Naive thymus-derived CD4-positive, alpha-beta T cell (primary cell): ENCODE measurements around the gene TREML2. TPM values are rescaled to one million over a fixed set of nuclear protein-coding genes. Genes with fewer than 3 reads are reported as not detected.

Source experiments
- ATAC-seq: fragments of 150-1000 bp; cut with Tn5 transposase; 2 replicates; pipeline ENCODE4 v1.10.0; 2021; ENCODE audit warnings: mild to moderate bottlenecking, moderate library complexity
- CTCF ChIA-PET: fragments of 350-600 bp; sonication (Branson Sonifier 250); formaldehyde crosslinking; loops from one replicate; lab custom pipeline; 2021; ENCODE audit warnings: antibody characterized with exemption; lab: Charles Lee
- POLR2A ChIA-PET: fragments of 350-600 bp; sonication (Branson Sonifier 250); formaldehyde crosslinking; loops from one replicate; lab custom pipeline; 2021; ENCODE audit warnings: antibody characterized with exemption, inconsistent platforms; lab: Charles Lee
- DNase-seq, 9 donors: peaks; one replicate each; pipeline versions ENCODE4 v3.0.0 to v3.0.0-alpha.2; 2020 to 2022; ENCODE audit warnings: mixed read lengths in 1 of 9
- H3K27ac ChIP-seq: one replicate; pipeline ENCODE4 v1.7.0; 2013; ENCODE audit warnings: mild to moderate bottlenecking, low read depth, low read length, moderate library complexity
- H3K27me3 ChIP-seq, 2 donors: one replicate each; pipeline ENCODE4 v1.7.0; 2013; ENCODE audit warnings: low read length in 2 of 2, mild to moderate bottlenecking in 2 of 2, moderate library complexity in 2 of 2; ENCODE audit not compliant: control insufficient read depth in 2 of 2, insufficient read depth in 2 of 2
- H3K36me3 ChIP-seq, 3 experiments: 1 replicate in 2 of 3; 2 replicates in 1 of 3; pipeline ENCODE4 v1.7.0; 2013; ENCODE audit warnings: low read length in 3 of 3, mild to moderate bottlenecking in 3 of 3, moderate library complexity in 1 of 3; ENCODE audit not compliant: insufficient read depth in 3 of 3, control insufficient read depth in 2 of 3
- H3K4me1 ChIP-seq, 2 donors: one replicate each; pipeline ENCODE4 v1.7.0; 2013; ENCODE audit warnings: low read length in 2 of 2, mild to moderate bottlenecking in 2 of 2, moderate library complexity in 1 of 2; ENCODE audit not compliant: control insufficient read depth in 2 of 2, insufficient read depth in 2 of 2
- H3K4me3 ChIP-seq: 2 replicates; pipeline ENCODE4 v1.7.0; 2013; ENCODE audit warnings: mild to moderate bottlenecking, low read length
- H3K9me3 ChIP-seq, 3 experiments: 1 replicate in 2 of 3; 2 replicates in 1 of 3; pipeline ENCODE4 v1.7.0; 2013; ENCODE audit warnings: low read length in 3 of 3; ENCODE audit not compliant: control insufficient read depth in 2 of 3
- H3K27ac Mint-ChIP-seq, 9 donors: one replicate each; pipeline ENCODE4 v1.8.0; 2020 to 2022; ENCODE audit warnings: mixed read lengths in 9 of 9, mild to moderate bottlenecking in 8 of 9, moderate library complexity in 5 of 9, inconsistent platforms in 2 of 9
- H3K27me3 Mint-ChIP-seq, 5 donors: one replicate each; pipeline ENCODE4 v1.8.0; 2021 to 2022; ENCODE audit warnings: mixed read lengths in 5 of 5, mild to moderate bottlenecking in 1 of 5
- H3K36me3 Mint-ChIP-seq, 5 donors: one replicate each; pipeline ENCODE4 v1.8.0; 2020 to 2022; ENCODE audit warnings: mixed read lengths in 5 of 5, mild to moderate bottlenecking in 3 of 5, inconsistent platforms in 1 of 5
- H3K4me1 Mint-ChIP-seq, 7 donors: one replicate each; pipeline ENCODE4 v1.8.0; 2020 to 2022; ENCODE audit warnings: mixed read lengths in 7 of 7, mild to moderate bottlenecking in 3 of 7, inconsistent platforms in 1 of 7
- H3K4me3 Mint-ChIP-seq, 10 donors: one replicate each; pipeline ENCODE4 v1.8.0; 2020 to 2022; ENCODE audit warnings: mild to moderate bottlenecking in 10 of 10, mixed read lengths in 10 of 10, moderate library complexity in 6 of 10, inconsistent platforms in 2 of 10
- H3K9me3 Mint-ChIP-seq, 11 donors: one replicate each; pipeline ENCODE4 v1.8.0; 2020 to 2022; ENCODE audit warnings: mixed read lengths in 11 of 11, mild to moderate bottlenecking in 4 of 11, inconsistent platforms in 1 of 11, moderate library complexity in 1 of 11
- intact Hi-C, 2 donors: fragments of 100-400 bp; cut with micrococcal nuclease; formaldehyde crosslinking; loops; one replicate each; pipeline ENCODE4 v1.15.1; 2023
- polyA plus RNA-seq, 2 donors: library from polyadenylated mRNA; unstranded; fragments of 300-500 nt; fragmentation: Illumina TruSeq; gene quantifications; one replicate each; pipeline ENCODE4 v1.2.3, GENCODE V29; 2021
- total RNA-seq, 6 experiments: library from RNA in 5 of 6; stranded (reverse) in 5 of 6; gene quantifications; 1 replicate in 5 of 6; 2 replicates in 1 of 6; pipeline ENCODE4 v1.2.3 and lab custom pipeline; 2021 to 2026

The TREML2 gene
- total and polyA plus RNA-seq, 7 experiments from 2014 or later, result 0.54 to 19.8 (median 3.7) TPM

GRCh38 chr6:41179163-41179562 is 21.8 kb downstream of the TREML2 start:
- CTCF ChIA-PET, result no interaction called here
- H3K27ac Mint-ChIP-seq, result no peak overlapping the region

GRCh38 chr6:41177695-41178094 is 23.3 kb downstream of the TREML2 start:
- Histone ChIP-seq H3K27ac (no peak overlapping the region), H3K36me3 (no peaks in the 10 kb centered on the region), H3K9me3 (no peaks in the 10 kb centered on the region), H3K27me3 (no peaks in the 10 kb centered on the region), H3K4me3 (no peak overlapping the region), H3K4me1 (peaks cover 0 to 11% of the 10 kb centered on the region in 2 donors)
- H3K9me3 Mint-ChIP-seq, result peaks cover 0 to 1% (median 0%) of the 10 kb centered on the region in 11 donors
- DNase-seq (no peak), ATAC-seq (no peak)
- POLR2A ChIA-PET, result no interaction called here
- H3K27me3 Mint-ChIP-seq, result peaks cover 0 to 25% (median 5%) of the 10 kb centered on the region in 5 donors
- intact Hi-C loops, result no loop called here
- CTCF ChIA-PET, result interaction anchor here (1.2 kb wide), 1 partner anchor 12 kb away, joined by 3 read pairs; no protein-coding TSS in a partner anchor
- peaks cover 0 to 6% (median 0%) of the 10 kb centered on the region in 5 donors for H3K36me3 Mint-ChIP-seq
- no peak overlapping the region for H3K27ac Mint-ChIP-seq
- peaks cover 9 to 18% (median 14%) of the 10 kb centered on the region in 7 donors for H3K4me1 Mint-ChIP-seq
- no peak overlapping the region for H3K4me3 Mint-ChIP-seq

More at GRCh38 chr6:41179163-41179562, 21.8 kb downstream of the TREML2 start:
- ATAC-seq, result no peak
- no peaks in the 10 kb centered on the region for H3K9me3 ChIP-seq
- peaks cover 0 to 6% (median 0%) of the 10 kb centered on the region in 5 donors for H3K36me3 Mint-ChIP-seq
- no peak for DNase-seq
- peaks cover 11 to 24% (median 14%) of the 10 kb centered on the region in 7 donors for H3K4me1 Mint-ChIP-seq
- H3K27me3 Mint-ChIP-seq, result peaks cover 0 to 23% (median 5%) of the 10 kb centered on the region in 5 donors
- intact Hi-C loops, result no loop called here
- no peak overlapping the region for H3K4me3 ChIP-seq
- no peak overlapping the region for H3K27ac ChIP-seq
- H3K36me3 ChIP-seq, result no peaks in the 10 kb centered on the region
- H3K9me3 Mint-ChIP-seq, result peaks cover 0 to 1% (median 0%) of the 10 kb centered on the region in 11 donors
- peaks cover 0 to 11% of the 10 kb centered on the region in 2 donors for H3K4me1 ChIP-seq
- no peaks in the 10 kb centered on the region for H3K27me3 ChIP-seq
- no peak overlapping the region for H3K4me3 Mint-ChIP-seq
- POLR2A ChIA-PET, result no interaction called here

GRCh38 chr6:41177287-41177686 is 23.7 kb downstream of the TREML2 start:
- no peak overlapping the region for H3K27ac ChIP-seq
- peaks cover 0 to 6% (median 0%) of the 10 kb centered on the region in 5 donors for H3K36me3 Mint-ChIP-seq
- ChIA-PET POLR2A (interaction anchor here (0.9 kb wide), 1 partner anchor 23 kb away, joined by 3 read pairs; the partner anchor contains the start of gene TREML2), CTCF (interaction anchor here (1.2 kb wide), 1 partner anchor 12 kb away, joined by 3 read pairs; no protein-coding TSS in a partner anchor)
- peaks cover 0 to 25% (median 5%) of the 10 kb centered on the region in 5 donors for H3K27me3 Mint-ChIP-seq
- H3K9me3 ChIP-seq, result no peaks in the 10 kb centered on the region
- peaks cover 0 to 9% of the 10 kb centered on the region in 2 donors for H3K4me1 ChIP-seq
- no peak overlapping the region for H3K4me3 ChIP-seq
- no peak overlapping the region for H3K27ac Mint-ChIP-seq
- H3K4me1 Mint-ChIP-seq, result peaks cover 8 to 14% (median 10%) of the 10 kb centered on the region in 7 donors
- H3K9me3 Mint-ChIP-seq, result peaks cover 0 to 1% (median 0%) of the 10 kb centered on the region in 11 donors
- no peaks in the 10 kb centered on the region for H3K27me3 ChIP-seq
- H3K4me3 Mint-ChIP-seq, result no peak overlapping the region
- DNase-seq (no peak), ATAC-seq (no peak)
- intact Hi-C loops, result no loop called here
- no peaks in the 10 kb centered on the region for H3K36me3 ChIP-seq

- POLR2A ChIA-PET, result no interaction called here
- H3K4me1 ChIP-seq, result no peaks in the 10 kb centered on the region
- no peak for DNase-seq
- H3K4me1 Mint-ChIP-seq, result peaks cover 0 to 3% (median 2%) of the 10 kb centered on the region in 7 donors
- no peaks in the 10 kb centered on the region for H3K36me3 ChIP-seq
- H3K27ac Mint-ChIP-seq, result no peak overlapping the region
- H3K9me3 Mint-ChIP-seq, result peaks cover 0 to 1% (median 0%) of the 10 kb centered on the region in 11 donors
- H3K27ac ChIP-seq, result no peak overlapping the region
- H3K36me3 Mint-ChIP-seq, result peaks cover 0 to 6% (median 0%) of the 10 kb centered on the region in 5 donors
- no peak for ATAC-seq
- intact Hi-C loops, result no loop called here
- no peak overlapping the region for H3K4me3 Mint-ChIP-seq
- H3K9me3 ChIP-seq, result no peaks in the 10 kb centered on the region
- CTCF ChIA-PET, result interaction anchor here (0.8 to 1.0 kb wide), 2 partner anchors 10 to 16 kb away, joined by 3 to 4 read pairs; no protein-coding TSS in a partner anchor
- peaks cover 0 to 25% (median 5%) of the 10 kb centered on the region in 5 donors for H3K27me3 Mint-ChIP-seq
- H3K27me3 ChIP-seq, result no peaks in the 10 kb centered on the region
- H3K4me3 ChIP-seq, result no peak overlapping the region
Measured at GRCh38 chr6:41176189-41176588, 24.8 kb downstream of the TREML2 start.

- ATAC-seq (no peak), DNase-seq (no peak)
- Mint-ChIP-seq H3K27ac (no peak overlapping the region), H3K4me1 (peaks cover 0 to 3% (median 0%) of the 10 kb centered on the region in 7 donors), H3K4me3 (no peak overlapping the region), H3K36me3 (peaks cover 0 to 10% (median 0%) of the 10 kb centered on the region in 5 donors), H3K9me3 (peaks cover 0 to 1% (median 0%) of the 10 kb centered on the region in 11 donors), H3K27me3 (peaks cover 0 to 31% (median 5%) of the 10 kb centered on the region in 5 donors)
- no peaks in the 10 kb centered on the region for H3K4me1 ChIP-seq
- no peaks in the 10 kb centered on the region for H3K36me3 ChIP-seq
- POLR2A ChIA-PET, result no interaction called here
- H3K27me3 ChIP-seq, result no peaks in the 10 kb centered on the region
- H3K4me3 ChIP-seq, result no peak overlapping the region
- CTCF ChIA-PET, result no interaction called here
- no peak overlapping the region for H3K27ac ChIP-seq
- no peaks in the 10 kb centered on the region for H3K9me3 ChIP-seq
- intact Hi-C loops, result no loop called here
Measured at GRCh38 chr6:41175084-41175483, 25.9 kb downstream of the TREML2 start.

- Histone ChIP-seq H3K27me3 (no peaks in the 10 kb centered on the region), H3K4me1 (no peaks in the 10 kb centered on the region), H3K4me3 (no peak overlapping the region), H3K36me3 (no peaks in the 10 kb centered on the region), H3K27ac (no peak overlapping the region), H3K9me3 (no peaks in the 10 kb centered on the region)
- ChIA-PET CTCF (no interaction called here), POLR2A (no interaction called here)
- DNase-seq, result no peak
- no peak overlapping the region for H3K4me3 Mint-ChIP-seq
- peaks cover 0 to 1% (median 0%) of the 10 kb centered on the region in 11 donors for H3K9me3 Mint-ChIP-seq
- H3K36me3 Mint-ChIP-seq, result peaks cover 0 to 10% (median 0%) of the 10 kb centered on the region in 5 donors
- peaks cover 0 to 3% (median 0%) of the 10 kb centered on the region in 7 donors for H3K4me1 Mint-ChIP-seq
- H3K27ac Mint-ChIP-seq, result no peak overlapping the region
- ATAC-seq, result no peak
- H3K27me3 Mint-ChIP-seq, result peaks cover 0 to 31% (median 5%) of the 10 kb centered on the region in 5 donors
- intact Hi-C loops, result no loop called here
Measured at GRCh38 chr6:41174610-41175009, 26.3 kb downstream of the TREML2 start.
